NCI-H2196 (cell line): ENCODE measurements around the gene DEFB127.
"Not testable (repeated sequence)": the region's sequence is repeated elsewhere in the genome, so short reads cannot be mapped to it uniquely, and the experiment has no call there.

Source experiments
- DNase-seq: peaks from one replicate; lab custom pipeline; 2025; ENCODE audit not compliant: unreplicated experiment; lab: John Stamatoyannopoulos, UW

DEFB127 gene

GRCh38 chr20:157154-157553, at the start of gene DEFB127:
TSS of gene DEFB127 (plus strand) at chr20:157454. CDS start at chr20:157545, 91 bp downstream.
- no peak for DNase-seq

GRCh38 chr20:112396-112795, 44.9 kb upstream of the DEFB127 start:
- no peak for DNase-seq

- no peak for DNase-seq
These were observed 39.7 kb upstream of the DEFB127 start for GRCh38 chr20:117518-117917.

GRCh38 chr20:129786-130323, 27.4 kb upstream of the DEFB127 start:
- DNase-seq = not testable (repeated sequence)

- DNase-seq = no peak
These were observed 19.4 kb upstream of the DEFB127 start for GRCh38 chr20:137668-138490.

- DNase-seq = no peak
These were observed 15.0 kb upstream of the DEFB127 start, which contains the start of gene DEFB126 for GRCh38 chr20:142290-142689. TSS of gene DEFB126 (plus strand) at chr20:142590. CDS start at chr20:142629, 39 bp downstream.

- no peak for DNase-seq
These were observed 11.4 kb upstream of the DEFB127 start for GRCh38 chr20:145877-146276.

GRCh38 chr20:152131-152530, 5.1 kb upstream of the DEFB127 start:
- DNase-seq = no peak

GRCh38 chr20:164618-165017, 7.4 kb downstream of the DEFB127 start:
- no peak for DNase-seq

- DNase-seq = no peak
These were observed 11.6 kb downstream of the DEFB127 start for GRCh38 chr20:168876-169275.

- DNase-seq = no peak
These were observed 27.0 kb downstream of the DEFB127 start for GRCh38 chr20:184288-184687.

GRCh38 chr20:187733-188132, 30.5 kb downstream of the DEFB127 start:
- no peak for DNase-seq

- no peak for DNase-seq
These were observed 32.4 kb downstream of the DEFB127 start, which contains the start of gene DEFB128 for GRCh38 chr20:189611-190010. TSS of gene DEFB128 (minus strand) at chr20:189711. CDS start at chr20:189623, 88 bp downstream.

GRCh38 chr20:198225-198624, 41.0 kb downstream of the DEFB127 start:
- DNase-seq = no peak

- no peak for DNase-seq
These were observed 42.7 kb downstream of the DEFB127 start for GRCh38 chr20:199996-200395.

GRCh38 chr20:203630-204029, 46.4 kb downstream of the DEFB127 start:
- DNase-seq = not testable (repeated sequence)
